ENCODE measurements around the gene KIF5C. TPM values are rescaled to one million over a fixed set of nuclear protein-coding genes. Genes with fewer than 3 reads are reported as not detected.
"Not testable (repeated sequence)": the region's sequence is repeated elsewhere in the genome, so short reads cannot be mapped to it uniquely, and the experiment has no call there.

KIF5C gene
- total RNA-seq, 1 donor, result 0.36 TPM

- no peak overlapping the region for H3K27ac ChIP-seq (ENCODE audit: low read depth, low read length)
- no peaks in the 10 kb centered on the region for H3K36me3 ChIP-seq (ENCODE audit: insufficient read depth, low read length)
- H3K9me3 ChIP-seq (ENCODE audit: low read depth, low read length), result no peaks in the 10 kb centered on the region
- no peaks in the 10 kb centered on the region for H3K4me1 ChIP-seq (ENCODE audit: insufficient read depth, low read length)
- H3K4me3 ChIP-seq (ENCODE audit: insufficient read depth, low read length), result no peak overlapping the region
- no peak overlapping the region for H3K4me2 ChIP-seq (ENCODE audit: insufficient read depth, low read length)
- H3K27me3 ChIP-seq (ENCODE audit: insufficient read depth, low read length), result peaks cover 4% of the 10 kb centered on the region
- no peaks in the 10 kb centered on the region for H4K20me1 ChIP-seq (ENCODE audit: insufficient read depth, low read length)
- no peak for TF ChIP-seq CTCF (IDR thresholded peaks at IDR 0.05; ENCODE audit: extremely low read depth, low read depth, low read length)
- no peak for DNase-seq (ENCODE audit: insufficient read length, low spot score, missing footprints)
- H2AFZ ChIP-seq (ENCODE audit: low read length), result no peak overlapping the region
- no peaks in the 10 kb centered on the region for H3K79me2 ChIP-seq (ENCODE audit: insufficient read depth, low read length)
These were observed 104.9 kb downstream of the KIF5C start for GRCh38 chr2:148979919-148980277.

GRCh38 chr2:148980496-148980895 lies 105.5 kb downstream of the KIF5C start:
- not testable (repeated sequence) for H3K4me3 ChIP-seq (ENCODE audit: insufficient read depth, low read length); H3K36me3 ChIP-seq (ENCODE audit: insufficient read depth, low read length); H3K79me2 ChIP-seq (ENCODE audit: insufficient read depth, low read length); H3K4me1 ChIP-seq (ENCODE audit: insufficient read depth, low read length); H3K9me3 ChIP-seq (ENCODE audit: low read depth, low read length); H3K27me3 ChIP-seq (ENCODE audit: insufficient read depth, low read length); H2AFZ ChIP-seq (ENCODE audit: low read length); H3K27ac ChIP-seq (ENCODE audit: low read depth, low read length); H3K4me2 ChIP-seq (ENCODE audit: insufficient read depth, low read length); DNase-seq (ENCODE audit: insufficient read length, low spot score, missing footprints); H4K20me1 ChIP-seq (ENCODE audit: insufficient read depth, low read length)

- Histone ChIP-seq H3K36me3 (ENCODE audit: insufficient read depth, low read length) (no peaks in the 10 kb centered on the region), H3K27ac (ENCODE audit: low read depth, low read length) (no peak overlapping the region), H3K79me2 (ENCODE audit: insufficient read depth, low read length) (no peaks in the 10 kb centered on the region), H3K4me1 (ENCODE audit: insufficient read depth, low read length) (no peaks in the 10 kb centered on the region), H2AFZ (ENCODE audit: low read length) (no peak overlapping the region), H3K4me2 (ENCODE audit: insufficient read depth, low read length) (no peak overlapping the region), H3K4me3 (ENCODE audit: insufficient read depth, low read length) (no peak overlapping the region), H4K20me1 (ENCODE audit: insufficient read depth, low read length) (no peaks in the 10 kb centered on the region), H3K9me3 (ENCODE audit: low read depth, low read length) (no peaks in the 10 kb centered on the region), H3K27me3 (ENCODE audit: insufficient read depth, low read length) (peaks cover 4% of the 10 kb centered on the region)
- no peak for TF ChIP-seq CTCF (IDR thresholded peaks at IDR 0.05; ENCODE audit: extremely low read depth, low read depth, low read length)
- DNase-seq (ENCODE audit: insufficient read length, low spot score, missing footprints), result no peak
These were observed 106.3 kb downstream of the KIF5C start for GRCh38 chr2:148981324-148981723.

- H2AFZ ChIP-seq (ENCODE audit: low read length), result no peak overlapping the region
- peaks cover 4% of the 10 kb centered on the region for H3K27me3 ChIP-seq (ENCODE audit: insufficient read depth, low read length)
- no peak overlapping the region for H3K27ac ChIP-seq (ENCODE audit: low read depth, low read length)
- no peak overlapping the region for H3K4me2 ChIP-seq (ENCODE audit: insufficient read depth, low read length)
- no peaks in the 10 kb centered on the region for H3K4me1 ChIP-seq (ENCODE audit: insufficient read depth, low read length)
- no peak for DNase-seq (ENCODE audit: insufficient read length, low spot score, missing footprints)
- TF ChIP-seq CTCF (IDR thresholded peaks at IDR 0.05; ENCODE audit: extremely low read depth, low read depth, low read length), result no peak
- H3K79me2 ChIP-seq (ENCODE audit: insufficient read depth, low read length), result no peaks in the 10 kb centered on the region
- no peak overlapping the region for H3K4me3 ChIP-seq (ENCODE audit: insufficient read depth, low read length)
- no peaks in the 10 kb centered on the region for H3K36me3 ChIP-seq (ENCODE audit: insufficient read depth, low read length)
- H4K20me1 ChIP-seq (ENCODE audit: insufficient read depth, low read length), result no peaks in the 10 kb centered on the region
- no peaks in the 10 kb centered on the region for H3K9me3 ChIP-seq (ENCODE audit: low read depth, low read length)
These were observed 106.8 kb downstream of the KIF5C start for GRCh38 chr2:148981781-148982180.

GRCh38 chr2:148982282-148982681 lies 107.3 kb downstream of the KIF5C start:
- H3K4me2 ChIP-seq (ENCODE audit: insufficient read depth, low read length), result no peak overlapping the region
- no peak overlapping the region for H3K27ac ChIP-seq (ENCODE audit: low read depth, low read length)
- no peaks in the 10 kb centered on the region for H4K20me1 ChIP-seq (ENCODE audit: insufficient read depth, low read length)
- no peaks in the 10 kb centered on the region for H3K36me3 ChIP-seq (ENCODE audit: insufficient read depth, low read length)
- H2AFZ ChIP-seq (ENCODE audit: low read length), result no peak overlapping the region
- no peak overlapping the region for H3K4me3 ChIP-seq (ENCODE audit: insufficient read depth, low read length)
- H3K9me3 ChIP-seq (ENCODE audit: low read depth, low read length), result no peaks in the 10 kb centered on the region
- no peak for TF ChIP-seq CTCF (IDR thresholded peaks at IDR 0.05; ENCODE audit: extremely low read depth, low read depth, low read length)
- no peaks in the 10 kb centered on the region for H3K4me1 ChIP-seq (ENCODE audit: insufficient read depth, low read length)
- DNase-seq (ENCODE audit: insufficient read length, low spot score, missing footprints), result no peak
- no peaks in the 10 kb centered on the region for H3K79me2 ChIP-seq (ENCODE audit: insufficient read depth, low read length)
- H3K27me3 ChIP-seq (ENCODE audit: insufficient read depth, low read length), result peaks cover 4% of the 10 kb centered on the region
